GM10266 (cell line): ENCODE results near the gene CACNA1I.

Experiments
- DNase-seq: peaks from one replicate; pipeline ENCODE4 v3.0.0; 2012; ENCODE audit errors: extremely low spot score
- TF ChIP-seq, protein P1 (sequence below): IDR thresholded peaks from 2 replicates; pipeline ENCODE4 v1.5.1; 2012; ENCODE audit warnings: mild to moderate bottlenecking, low read depth; ENCODE audit not compliant: control insufficient read depth, insufficient read depth; ENCODE audit errors: missing control alignments

CACNA1I gene

GRCh38 chr22:39570226-39570625 lies 327 bp upstream of the CACNA1I start:
- TF ChIP-seq, protein P1, sequence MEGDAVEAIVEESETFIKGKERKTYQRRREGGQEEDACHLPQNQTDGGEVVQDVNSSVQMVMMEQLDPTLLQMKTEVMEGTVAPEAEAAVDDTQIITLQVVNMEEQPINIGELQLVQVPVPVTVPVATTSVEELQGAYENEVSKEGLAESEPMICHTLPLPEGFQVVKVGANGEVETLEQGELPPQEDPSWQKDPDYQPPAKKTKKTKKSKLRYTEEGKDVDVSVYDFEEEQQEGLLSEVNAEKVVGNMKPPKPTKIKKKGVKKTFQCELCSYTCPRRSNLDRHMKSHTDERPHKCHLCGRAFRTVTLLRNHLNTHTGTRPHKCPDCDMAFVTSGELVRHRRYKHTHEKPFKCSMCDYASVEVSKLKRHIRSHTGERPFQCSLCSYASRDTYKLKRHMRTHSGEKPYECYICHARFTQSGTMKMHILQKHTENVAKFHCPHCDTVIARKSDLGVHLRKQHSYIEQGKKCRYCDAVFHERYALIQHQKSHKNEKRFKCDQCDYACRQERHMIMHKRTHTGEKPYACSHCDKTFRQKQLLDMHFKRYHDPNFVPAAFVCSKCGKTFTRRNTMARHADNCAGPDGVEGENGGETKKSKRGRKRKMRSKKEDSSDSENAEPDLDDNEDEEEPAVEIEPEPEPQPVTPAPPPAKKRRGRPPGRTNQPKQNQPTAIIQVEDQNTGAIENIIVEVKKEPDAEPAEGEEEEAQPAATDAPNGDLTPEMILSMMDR, result no peak
- no peak for DNase-seq

DNA sequence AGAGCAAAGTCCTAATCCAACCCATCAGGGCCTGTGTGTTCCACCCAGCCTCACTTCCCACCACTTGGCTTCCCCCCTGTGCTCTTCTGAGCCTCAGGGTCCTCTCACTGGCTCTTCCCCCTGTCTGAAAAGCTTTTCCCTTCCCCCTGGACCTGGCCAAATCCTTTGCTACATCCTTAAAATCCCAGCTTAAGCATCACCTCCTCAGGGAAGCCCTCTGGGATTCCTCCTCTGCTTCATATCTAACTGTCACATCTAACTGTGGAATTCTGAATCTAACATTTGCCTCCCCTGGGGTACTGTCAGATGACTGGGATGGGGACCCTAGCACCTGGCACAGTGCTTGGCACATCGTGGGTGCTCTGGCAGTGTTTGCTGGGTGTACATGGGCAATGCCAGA lies 985 bp downstream of the CACNA1I start:
- no peak for DNase-seq
- TF ChIP-seq, protein P1, result no peak

DNA sequence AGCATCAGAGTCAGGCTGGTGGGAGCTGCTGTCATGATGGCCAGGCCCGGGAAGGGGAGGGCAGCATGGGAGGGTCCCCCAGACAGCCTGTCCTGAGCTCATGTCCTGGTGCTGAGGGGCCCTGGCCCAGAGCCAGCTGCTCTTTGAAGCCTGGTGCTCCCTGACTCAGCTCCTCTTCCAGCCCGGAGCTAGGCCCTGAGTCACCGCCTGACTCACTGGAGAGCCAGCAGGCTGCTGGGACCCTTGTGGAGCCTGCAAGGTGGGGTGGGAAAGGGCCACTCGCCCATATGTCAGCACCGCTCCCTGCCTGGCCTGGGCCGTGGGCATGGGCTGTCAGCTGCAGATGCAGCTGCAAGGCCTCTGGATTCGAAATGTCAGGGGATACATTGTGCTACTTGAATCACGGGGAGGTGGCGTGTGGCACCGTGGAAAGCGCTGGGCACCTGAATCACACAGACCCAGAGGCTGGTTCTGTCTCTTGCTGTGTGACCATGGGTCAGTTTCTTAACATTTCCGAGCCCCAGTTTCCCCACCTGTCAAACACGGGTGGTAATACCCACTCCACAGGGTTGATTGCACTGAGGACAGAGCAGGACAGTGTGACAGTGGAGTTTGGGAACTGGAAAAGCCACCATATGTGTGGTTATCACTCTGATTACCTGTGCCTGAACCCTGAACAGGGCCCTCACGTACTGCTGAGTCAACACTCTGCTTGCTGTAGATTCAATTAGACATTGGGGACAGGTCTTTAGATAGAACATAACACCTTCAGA lies 4.4 kb downstream of the CACNA1I start:
- no peak for DNase-seq
- TF ChIP-seq, protein P1, result no peak

DNA sequence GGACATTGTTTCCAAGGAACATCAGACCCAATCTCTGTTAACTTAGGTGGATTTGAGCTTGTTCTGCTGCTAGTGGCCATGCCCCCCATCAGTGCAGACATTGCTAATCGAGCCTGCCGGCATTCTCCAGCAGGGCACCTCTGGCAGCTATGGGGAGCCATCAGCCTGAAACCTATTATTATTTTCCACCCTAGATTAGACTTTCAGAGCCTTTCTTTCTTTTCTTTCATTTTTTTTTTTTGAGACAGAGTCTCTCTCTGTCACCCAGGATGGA lies 4.9 kb downstream of the CACNA1I start:
- no peak for DNase-seq
- TF ChIP-seq, protein P1, result no peak

DNA sequence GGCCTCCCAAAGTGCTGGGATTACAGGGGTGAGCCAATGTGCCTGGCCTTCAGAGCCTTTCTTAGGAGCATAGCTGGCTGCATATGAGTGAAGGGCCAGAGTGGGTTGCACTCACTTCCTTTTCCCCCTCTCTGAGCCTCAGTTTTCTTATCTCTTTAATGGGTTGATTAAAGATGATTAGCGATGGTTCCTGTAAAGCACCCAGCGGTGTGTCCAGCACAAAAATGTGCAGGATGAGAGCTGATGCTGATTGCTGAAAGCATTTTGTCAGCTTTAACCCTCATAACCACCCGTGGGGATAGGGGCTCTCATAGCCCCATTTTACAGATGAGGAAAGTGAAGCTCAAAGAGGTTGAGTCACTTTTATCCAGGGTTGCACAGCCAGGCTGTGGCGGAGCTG lies 5.5 kb downstream of the CACNA1I start:
- DNase-seq, result no peak
- TF ChIP-seq, protein P1, result no peak

GRCh38 chr22:39577366-39577765 lies 6.8 kb downstream of the CACNA1I start:
- TF ChIP-seq, protein P1, result no peak
- DNase-seq, result no peak

DNA sequence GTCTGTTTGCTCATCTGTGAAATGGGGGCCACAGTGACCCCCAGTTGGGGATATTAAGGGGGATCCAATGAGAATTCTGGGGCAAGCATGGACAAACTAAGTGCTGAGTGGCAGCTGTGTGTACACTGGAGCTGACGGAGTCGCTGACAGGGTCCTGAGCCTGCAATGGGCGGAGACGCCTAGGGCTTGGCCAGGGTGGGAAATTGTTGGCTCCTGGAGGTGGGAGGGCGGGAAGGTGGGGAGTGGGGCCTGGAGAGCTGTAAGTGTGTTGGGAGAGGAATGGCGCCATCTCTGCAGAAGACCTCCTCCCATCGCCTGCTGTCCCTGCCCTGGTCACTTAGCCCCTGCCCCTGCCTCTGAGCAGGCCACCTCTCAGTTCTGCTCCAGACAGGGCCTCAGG lies 7.3 kb downstream of the CACNA1I start:
- no peak for DNase-seq
- TF ChIP-seq, protein P1, result no peak
